Breast epithelium (tissue), 3 donors: Measurements from ENCODE around the gene KIAA2012.

Source experiments
- CTCF ChIP-seq, 3 donors: fragments of 450-650 bp; IDR thresholded peaks; one replicate each; pipeline ENCODE4 v1.5.1; 2016 to 2017; ENCODE audit warnings: antibody characterized with exemption in 3 of 3, mild to moderate bottlenecking in 3 of 3, moderate library complexity in 3 of 3
- POLR2A ChIP-seq: fragments of 450-650 bp; IDR thresholded peaks from one replicate; pipeline ENCODE4 v1.6.1; 2016; ENCODE audit warnings: antibody characterized with exemption, mild to moderate bottlenecking, moderate library complexity
- POLR2AphosphoS5 ChIP-seq, 3 donors: sonication (generic); formaldehyde crosslinking; IDR thresholded peaks; one replicate each; pipeline ENCODE4 v1.6.1; 2017; ENCODE audit warnings: antibody characterized with exemption in 3 of 3

- no peak for TF ChIP-seq CTCF (IDR thresholded peaks at IDR 0.05)
- TF ChIP-seq POLR2AphosphoS5 (IDR thresholded peaks at IDR 0.05): no peak
- no peak for TF ChIP-seq POLR2A
Measured at GRCh38 chr2:202046572-202046971, 26.5 kb upstream of the KIAA2012 start.
